CD4-positive, alpha-beta T cell (primary cell): Measurements from ENCODE around the gene AHCYL2. TPM values are rescaled to one million over a fixed set of nuclear protein-coding genes. Genes with fewer than 3 reads are reported as not detected.

Source experiments
- ATAC-seq: fragments of 200-7000 bp; cut with Tn5 transposase; one replicate; pipeline ENCODE4 v1.10.0; 2022; ENCODE audit warnings: mild to moderate bottlenecking; ENCODE audit not compliant: poor library complexity
- CTCF ChIA-PET: fragments of 350-600 bp; sonication (Branson Sonifier 250); formaldehyde crosslinking; loops from one replicate; lab custom pipeline; 2021; ENCODE audit warnings: antibody characterized with exemption, inconsistent platforms; lab: Charles Lee
- POLR2A ChIA-PET: fragments of 350-600 bp; sonication (Branson Sonifier 250); formaldehyde crosslinking; loops from one replicate; lab custom pipeline; 2021; ENCODE audit warnings: antibody characterized with exemption, inconsistent platforms; lab: Charles Lee
- DNase-seq, 14 experiments: peaks; one replicate each; pipeline ENCODE4 v3.0.0-alpha.2; 2013 to 2020; ENCODE audit warnings: mixed read lengths in 2 of 14
- H3K27ac ChIP-seq, 2 donors: one replicate each; pipeline versions ENCODE4 v1.5.1 to v1.7.0; 2013; ENCODE audit warnings: low read length in 2 of 2, low read depth in 1 of 2, mild to moderate bottlenecking in 1 of 2
- H3K27me3 ChIP-seq, 2 experiments: 1 replicate in 1 of 2; 2 replicates in 1 of 2; pipeline versions ENCODE4 v1.6.1 to v1.7.0; 2013; ENCODE audit warnings: low read length in 2 of 2, control low read depth in 1 of 2, mild to moderate bottlenecking in 1 of 2, moderate library complexity in 1 of 2; ENCODE audit not compliant: insufficient read depth in 2 of 2, control insufficient read depth in 1 of 2
- H3K36me3 ChIP-seq: one replicate; pipeline ENCODE4 v1.6.1; 2013; ENCODE audit warnings: low read length, control low read depth; ENCODE audit not compliant: insufficient read depth
- H3K4me1 ChIP-seq: one replicate; pipeline ENCODE4 v1.6.1; 2013; ENCODE audit warnings: low read length, control low read depth; ENCODE audit not compliant: insufficient read depth
- H3K4me3 ChIP-seq: one replicate; pipeline ENCODE4 v1.5.1; 2013; ENCODE audit warnings: mild to moderate bottlenecking, low read length, moderate library complexity
- H3K9me3 ChIP-seq, 2 experiments: 1 replicate in 1 of 2; 2 replicates in 1 of 2; pipeline versions ENCODE4 v1.6.1 to v1.7.0; 2013; ENCODE audit warnings: low read length in 2 of 2, mild to moderate bottlenecking in 2 of 2, control low read depth in 1 of 2, moderate library complexity in 1 of 2; ENCODE audit not compliant: control insufficient read depth in 1 of 2, insufficient read depth in 1 of 2
- H3K27ac Mint-ChIP-seq: one replicate; pipeline ENCODE4 v1.8.0; 2020; ENCODE audit warnings: mixed read lengths
- H3K27me3 Mint-ChIP-seq: one replicate; pipeline ENCODE4 v1.8.0; 2021; ENCODE audit warnings: mixed read lengths
- H3K36me3 Mint-ChIP-seq: one replicate; pipeline ENCODE4 v1.8.0; 2021; ENCODE audit warnings: low read depth, mixed read lengths
- H3K4me1 Mint-ChIP-seq: one replicate; pipeline ENCODE4 v1.8.0; 2021; ENCODE audit warnings: low read depth, mixed read lengths
- H3K4me3 Mint-ChIP-seq: one replicate; pipeline ENCODE4 v1.8.0; 2020; ENCODE audit warnings: mild to moderate bottlenecking, mixed read lengths
- H3K9me3 Mint-ChIP-seq: one replicate; pipeline ENCODE4 v1.8.0; 2020; ENCODE audit warnings: mixed read lengths
- intact Hi-C, 2 experiments: fragments of 100-400 bp; cut with DNase I in 1 of 2; cut with micrococcal nuclease in 1 of 2; formaldehyde crosslinking; loops; one replicate each; pipeline versions ENCODE4 v1.15.1 to v1.9.0; 2023 to 2025; cut with DNase I, micrococcal nuclease
- total RNA-seq, 174 experiments: library from RNA in 2 of 174; stranded (reverse) in 2 of 174; gene quantifications; one replicate each; pipeline ENCODE4 v1.2.3 and lab custom pipeline; 2021 to 2026
- TF ChIP-seq, protein P1 (sequence below): fragments of 200-600 bp; IDR thresholded peaks from one replicate; pipeline ENCODE4 v1.8.0; 2022; ENCODE audit warnings: antibody characterized with exemption, mild to moderate bottlenecking

Gene AHCYL2
- total RNA-seq, 2 experiments from 2014 or later = 5.8 to 6.0 TPM

DNA sequence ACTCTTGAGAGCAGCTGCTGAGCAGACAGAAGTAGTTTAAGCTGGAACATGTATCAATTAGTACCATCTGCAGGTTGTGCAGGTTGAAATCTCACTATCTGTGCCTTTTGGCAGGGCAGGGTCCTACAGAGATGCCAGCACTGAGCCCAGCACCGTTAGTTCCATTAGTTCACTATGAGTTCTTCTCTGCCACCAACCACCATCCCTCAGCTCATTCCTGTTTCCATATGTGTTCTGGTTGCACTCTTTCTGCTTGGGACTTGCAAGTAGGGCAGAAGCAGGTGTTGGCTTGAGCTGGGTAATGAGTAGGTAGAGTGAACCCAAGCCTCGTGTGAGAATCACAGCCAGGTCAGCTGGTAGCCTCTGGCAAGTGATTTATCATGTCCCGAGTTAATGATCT, 33.6 kb upstream of the AHCYL2 start:
- Mint-ChIP-seq H3K4me1 (peaks cover 12% of the 10 kb centered on the region), H3K27ac (no peak overlapping the region), H3K36me3 (no peaks in the 10 kb centered on the region), H3K4me3 (peak overlapping the region; percentile 34), H3K27me3 (peaks cover 59% of the 10 kb centered on the region), H3K9me3 (no peaks in the 10 kb centered on the region)
- H3K36me3 ChIP-seq = no peaks in the 10 kb centered on the region
- intact Hi-C loops = no loop called here
- H3K9me3 ChIP-seq = no peaks in the 10 kb centered on the region
- no peak overlapping the region for H3K4me3 ChIP-seq
- TF ChIP-seq, protein P1, sequence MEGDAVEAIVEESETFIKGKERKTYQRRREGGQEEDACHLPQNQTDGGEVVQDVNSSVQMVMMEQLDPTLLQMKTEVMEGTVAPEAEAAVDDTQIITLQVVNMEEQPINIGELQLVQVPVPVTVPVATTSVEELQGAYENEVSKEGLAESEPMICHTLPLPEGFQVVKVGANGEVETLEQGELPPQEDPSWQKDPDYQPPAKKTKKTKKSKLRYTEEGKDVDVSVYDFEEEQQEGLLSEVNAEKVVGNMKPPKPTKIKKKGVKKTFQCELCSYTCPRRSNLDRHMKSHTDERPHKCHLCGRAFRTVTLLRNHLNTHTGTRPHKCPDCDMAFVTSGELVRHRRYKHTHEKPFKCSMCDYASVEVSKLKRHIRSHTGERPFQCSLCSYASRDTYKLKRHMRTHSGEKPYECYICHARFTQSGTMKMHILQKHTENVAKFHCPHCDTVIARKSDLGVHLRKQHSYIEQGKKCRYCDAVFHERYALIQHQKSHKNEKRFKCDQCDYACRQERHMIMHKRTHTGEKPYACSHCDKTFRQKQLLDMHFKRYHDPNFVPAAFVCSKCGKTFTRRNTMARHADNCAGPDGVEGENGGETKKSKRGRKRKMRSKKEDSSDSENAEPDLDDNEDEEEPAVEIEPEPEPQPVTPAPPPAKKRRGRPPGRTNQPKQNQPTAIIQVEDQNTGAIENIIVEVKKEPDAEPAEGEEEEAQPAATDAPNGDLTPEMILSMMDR = no peak
- DNase-seq (no peak), ATAC-seq (no peak)
- peaks cover 13% of the 10 kb centered on the region for H3K4me1 ChIP-seq
- CTCF ChIA-PET = no interaction called here
- POLR2A ChIA-PET = no interaction called here
- H3K27ac ChIP-seq = no peak overlapping the region
- peaks cover 24 to 43% of the 10 kb centered on the region in 2 experiments for H3K27me3 ChIP-seq

DNA sequence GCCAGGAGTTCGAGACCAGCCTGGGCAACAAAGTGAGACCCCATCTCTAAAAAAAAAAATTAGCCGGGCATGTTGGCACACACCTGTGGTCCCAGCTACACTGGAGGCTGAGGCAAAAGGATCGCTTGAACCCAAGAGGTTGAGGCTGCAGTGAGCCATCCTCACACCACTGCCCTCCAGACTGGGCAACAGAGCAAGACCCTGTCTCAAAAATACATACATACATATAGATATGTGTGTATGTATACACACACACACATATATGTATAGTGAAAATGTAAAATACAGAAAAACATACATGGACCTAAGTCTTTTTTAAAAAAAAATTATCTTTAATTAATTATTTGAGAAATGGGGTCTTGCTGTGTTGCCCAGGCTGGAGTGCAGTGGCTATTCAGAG, 30.9 kb upstream of the AHCYL2 start:
- POLR2A ChIA-PET = no interaction called here
- no peaks in the 10 kb centered on the region for H3K9me3 Mint-ChIP-seq
- no peak overlapping the region for H3K4me3 Mint-ChIP-seq
- CTCF ChIA-PET = no interaction called here
- TF ChIP-seq, protein P1 = no peak
- Histone ChIP-seq H3K4me3 (no peak overlapping the region), H3K36me3 (no peaks in the 10 kb centered on the region), H3K27me3 (peaks cover 12 to 36% of the 10 kb centered on the region in 2 experiments), H3K9me3 (no peaks in the 10 kb centered on the region), H3K27ac (no peak overlapping the region), H3K4me1 (peaks cover 6% of the 10 kb centered on the region)
- no peak overlapping the region for H3K27ac Mint-ChIP-seq
- H3K27me3 Mint-ChIP-seq = peaks cover 45% of the 10 kb centered on the region
- no peaks in the 10 kb centered on the region for H3K36me3 Mint-ChIP-seq
- intact Hi-C loops = no loop called here
- no peak for DNase-seq
- ATAC-seq = no peak
- H3K4me1 Mint-ChIP-seq = peaks cover 7% of the 10 kb centered on the region

DNA sequence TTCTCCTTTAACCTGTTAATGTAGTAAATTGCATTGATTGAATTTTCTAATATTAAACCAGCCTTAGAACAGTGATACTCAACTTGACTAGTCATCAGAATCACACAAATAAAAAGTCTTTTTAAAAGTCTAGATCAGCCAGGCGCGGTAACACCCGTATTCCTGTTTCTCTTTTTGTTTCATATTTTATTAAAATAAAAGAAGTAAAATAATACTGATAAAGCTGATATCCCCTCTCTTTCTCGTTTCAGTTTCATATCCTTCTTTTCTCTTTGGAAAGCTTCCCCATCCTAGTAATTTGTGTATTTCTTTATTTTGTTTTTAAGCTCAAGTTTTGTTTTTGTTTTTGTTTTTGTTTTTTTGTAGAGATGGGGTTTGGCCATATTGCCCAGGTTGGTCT, 27.1 kb upstream of the AHCYL2 start:
- Mint-ChIP-seq H3K9me3 (no peaks in the 10 kb centered on the region), H3K4me3 (no peak overlapping the region), H3K27me3 (peaks cover 14% of the 10 kb centered on the region), H3K27ac (no peak overlapping the region), H3K4me1 (no peaks in the 10 kb centered on the region), H3K36me3 (no peaks in the 10 kb centered on the region)
- H3K27me3 ChIP-seq = peaks cover 0 to 2% of the 10 kb centered on the region in 2 experiments
- H3K4me1 ChIP-seq = no peaks in the 10 kb centered on the region
- no peak overlapping the region for H3K4me3 ChIP-seq
- CTCF ChIA-PET = no interaction called here
- ATAC-seq = no peak
- H3K36me3 ChIP-seq = no peaks in the 10 kb centered on the region
- intact Hi-C loops = no loop called here
- no peaks in the 10 kb centered on the region for H3K9me3 ChIP-seq
- no peak for DNase-seq
- TF ChIP-seq, protein P1 = no peak
- POLR2A ChIA-PET = no interaction called here
- no peak overlapping the region for H3K27ac ChIP-seq
